ENCODE measurements around the gene FAM111B.
"Not testable (repeated sequence)": the region's sequence is repeated elsewhere in the genome, so short reads cannot be mapped to it uniquely, and the experiment has no call there.

GRCh38 chr11:59086007-59086406 lies 21.0 kb upstream of the FAM111B start, which contains the start of gene GLYATL1B:
- TF ChIP-seq POLR2A, POLR2AphosphoS5, TAF1, POU2F2, SPI1 (IDR thresholded peaks at IDR 0.05; ENCODE audit: low read depth, low read length): not testable (repeated sequence)

All from GM12891 (cell line).